T-helper 1 cell treated with Interleukin-12 subunit alpha and Interleukin-12 subunit beta and Interleukin-4 antibody, amounts not matched to agents 30 μg/mL and 1 μg/mL, for 36 hours (primary cell): Measurements from ENCODE around the gene TUBA8.
"Not testable (repeated sequence)": the region's sequence is repeated elsewhere in the genome, so short reads cannot be mapped to it uniquely, and the experiment has no call there.

Experiments used
- H3K27ac Mint-ChIP-seq: one replicate; pipeline ENCODE4 v1.8.0; 2021; ENCODE audit warnings: mild to moderate bottlenecking, mixed read lengths
- H3K27me3 Mint-ChIP-seq: one replicate; pipeline ENCODE4 v1.8.0; 2021; ENCODE audit warnings: low read depth, mixed read lengths
- H3K36me3 Mint-ChIP-seq: one replicate; pipeline ENCODE4 v1.8.0; 2021; ENCODE audit warnings: low read depth, mixed read lengths
- H3K4me1 Mint-ChIP-seq: one replicate; pipeline ENCODE4 v1.8.0; 2021; ENCODE audit warnings: low read depth, mixed read lengths
- H3K4me3 Mint-ChIP-seq: one replicate; pipeline ENCODE4 v1.8.0; 2021; ENCODE audit warnings: mild to moderate bottlenecking, moderate library complexity, mixed read lengths
- H3K9me3 Mint-ChIP-seq: one replicate; pipeline ENCODE4 v1.8.0; 2021; ENCODE audit warnings: mixed read lengths

Gene TUBA8

DNA sequence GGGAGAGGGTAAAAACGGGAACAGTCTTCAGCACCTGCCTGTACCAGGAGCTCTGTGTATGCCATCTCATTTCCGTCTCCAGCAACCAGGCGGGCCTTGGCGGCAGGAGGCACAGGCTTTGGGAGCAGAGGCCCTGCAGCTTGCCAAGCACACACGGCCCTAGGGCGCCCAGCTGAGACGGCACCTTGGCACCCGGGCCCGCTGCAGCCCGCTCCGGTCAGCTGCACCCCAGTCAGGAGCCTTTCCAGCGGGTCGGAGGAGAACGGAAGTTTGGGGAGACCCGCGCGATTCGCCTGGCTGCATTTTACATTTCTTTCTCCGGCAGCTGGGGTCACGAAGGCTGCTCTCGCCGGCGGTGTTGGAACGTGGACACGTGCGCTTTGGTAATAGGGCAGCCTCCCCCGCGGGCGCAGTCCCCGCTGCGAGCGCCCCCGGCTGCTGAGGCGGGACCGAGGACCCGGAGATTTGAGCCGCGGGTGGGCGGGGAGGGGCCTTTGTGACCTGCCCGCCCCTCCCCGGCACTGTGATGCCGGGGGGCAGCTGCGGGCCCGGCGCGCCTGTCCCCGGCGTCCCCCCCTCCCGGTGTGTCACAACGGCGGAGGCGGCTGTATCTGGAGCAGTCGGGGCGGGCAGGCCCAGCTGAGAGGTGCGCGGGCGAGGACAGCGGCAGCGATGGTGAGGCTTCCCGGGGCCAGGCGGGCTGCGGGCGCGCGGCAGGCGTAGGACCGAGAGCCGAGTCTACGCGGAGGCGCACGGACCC, at the start of gene TUBA8:
TSS of gene TUBA8 (plus strand) at position 616 of the 760 bp plus-strand sequence. CDS start at position 673, 57 bp downstream.
- Mint-ChIP-seq H3K36me3 (peaks cover 10% of the 10 kb centered on the region), H3K9me3 (peaks cover 19% of the 10 kb centered on the region), H3K4me3 (peak within 1 kb of the TSS; percentile 54), H3K27me3 (peaks cover 50% of the 10 kb centered on the region), H3K27ac (peak within 1 kb of the TSS; percentile 1), H3K4me1 (peaks cover 16% of the 10 kb centered on the region)

DNA sequence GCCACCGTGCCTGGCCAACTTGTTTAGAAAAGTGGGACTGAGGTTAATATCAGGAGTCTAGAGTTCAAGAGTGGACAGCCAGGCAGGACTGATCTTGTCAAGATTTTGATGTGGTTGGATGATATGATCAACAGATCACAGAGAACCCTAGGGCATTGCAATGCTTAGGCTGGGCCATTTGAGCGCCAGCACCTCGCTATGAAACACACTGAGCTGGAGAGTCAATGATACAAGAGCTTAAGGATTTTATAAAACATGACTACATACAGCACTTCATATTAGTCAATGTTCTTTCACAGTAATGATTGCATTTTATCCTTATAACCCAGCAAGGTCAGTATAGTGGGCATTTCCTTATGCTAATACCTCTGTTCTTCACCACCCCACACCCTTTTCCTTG, 48.2 kb upstream of the TUBA8 start:
- Mint-ChIP-seq H3K36me3 (no peaks in the 10 kb centered on the region), H3K4me3 (no peak overlapping the region), H3K4me1 (peaks cover 3% of the 10 kb centered on the region), H3K27ac (no peak overlapping the region), H3K27me3 (peaks cover 50% of the 10 kb centered on the region), H3K9me3 (no peaks in the 10 kb centered on the region)

DNA sequence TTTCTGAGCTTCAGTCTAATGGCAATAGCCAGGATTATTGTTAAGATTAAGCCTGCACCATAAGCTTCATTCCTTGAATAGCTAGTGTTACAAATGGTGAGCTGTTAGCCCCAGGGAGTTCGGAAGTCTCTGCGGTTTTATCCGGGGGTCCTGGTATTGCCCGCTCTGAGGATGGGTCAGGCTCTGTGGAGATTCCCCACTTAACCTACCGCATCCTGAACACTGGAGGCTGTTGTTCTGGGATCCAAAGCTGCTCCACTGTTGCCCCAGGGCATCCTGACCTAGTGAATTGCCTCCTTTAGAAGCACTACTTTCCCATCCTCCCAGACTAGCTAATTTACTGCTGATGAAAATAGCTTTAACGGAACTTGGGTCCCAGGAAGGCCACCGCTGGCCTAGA, 47.3 kb upstream of the TUBA8 start:
- H3K36me3 Mint-ChIP-seq: no peaks in the 10 kb centered on the region
- no peak overlapping the region for H3K4me3 Mint-ChIP-seq
- peaks cover 3% of the 10 kb centered on the region for H3K4me1 Mint-ChIP-seq
- H3K27ac Mint-ChIP-seq: no peak overlapping the region
- H3K27me3 Mint-ChIP-seq: peaks cover 54% of the 10 kb centered on the region
- H3K9me3 Mint-ChIP-seq: no peaks in the 10 kb centered on the region

DNA sequence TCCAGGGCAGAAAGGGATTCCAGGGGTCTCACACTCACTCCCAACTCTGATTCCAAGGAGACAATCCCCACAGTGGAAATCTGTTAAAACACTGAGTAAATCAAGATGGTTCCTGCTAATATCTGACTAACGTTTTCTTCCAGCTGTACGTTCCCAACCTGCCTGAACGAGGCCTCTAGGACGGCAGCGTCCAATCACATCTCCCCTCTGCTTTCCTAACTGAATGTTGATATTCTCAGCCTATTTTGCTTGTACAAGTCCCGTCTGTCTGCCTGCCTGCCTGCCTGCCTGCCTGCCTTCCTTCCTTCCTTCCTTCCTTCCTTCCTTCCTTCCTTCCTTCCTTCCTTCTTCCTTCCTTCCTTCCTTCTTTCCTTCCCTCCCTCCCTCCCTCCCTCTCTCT, 46.9 kb upstream of the TUBA8 start:
- H3K4me1 Mint-ChIP-seq, H3K36me3 Mint-ChIP-seq, H3K9me3 Mint-ChIP-seq, H3K4me3 Mint-ChIP-seq, H3K27ac Mint-ChIP-seq: not testable (repeated sequence)
- H3K27me3 Mint-ChIP-seq: peaks cover 56% of the 10 kb centered on the region

DNA sequence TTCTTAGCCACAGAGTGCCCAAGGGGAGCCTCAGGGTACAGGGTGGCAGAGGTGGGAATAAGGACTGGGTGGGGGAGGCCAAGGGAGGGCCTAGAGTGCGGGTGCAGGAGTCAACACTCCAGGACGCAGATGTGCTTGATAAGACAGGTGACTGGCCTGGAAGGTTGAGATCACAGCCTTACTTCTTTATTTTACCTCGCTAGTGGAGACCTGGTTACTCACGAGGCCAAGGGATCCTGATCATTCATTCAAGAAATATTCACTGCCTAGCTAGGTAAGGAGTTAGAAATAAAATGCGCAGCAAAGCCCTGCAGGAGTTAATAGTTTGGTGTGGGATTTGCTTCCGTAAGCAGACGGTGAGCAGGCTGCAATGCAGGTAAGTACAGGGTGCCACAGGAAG, 46.0 kb upstream of the TUBA8 start:
- peaks cover 57% of the 10 kb centered on the region for H3K27me3 Mint-ChIP-seq
- no peaks in the 10 kb centered on the region for H3K36me3 Mint-ChIP-seq
- H3K4me3 Mint-ChIP-seq: no peak overlapping the region
- no peaks in the 10 kb centered on the region for H3K9me3 Mint-ChIP-seq
- H3K4me1 Mint-ChIP-seq: peaks cover 3% of the 10 kb centered on the region
- H3K27ac Mint-ChIP-seq: no peak overlapping the region

DNA sequence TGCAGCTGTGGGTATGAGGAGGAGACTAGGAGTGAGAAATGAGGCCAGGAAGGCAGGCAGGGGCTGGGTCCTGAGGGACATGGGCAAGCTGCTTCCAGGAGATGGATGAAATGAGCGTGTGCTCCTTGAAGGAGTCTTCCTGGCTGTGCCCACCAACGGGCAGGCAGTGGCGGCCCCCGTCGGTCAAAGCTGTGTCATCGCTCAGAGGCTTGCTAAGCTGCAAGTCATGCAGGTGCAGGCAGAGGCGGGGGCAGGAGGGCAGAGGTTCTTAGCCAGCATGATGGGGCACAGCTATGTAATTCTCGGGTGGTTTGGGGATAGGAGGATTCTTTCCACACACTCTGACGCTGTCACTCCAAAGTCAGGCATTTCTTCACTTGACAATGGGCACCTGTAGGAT, 45.4 kb upstream of the TUBA8 start:
- Mint-ChIP-seq H3K27me3 (peaks cover 57% of the 10 kb centered on the region), H3K36me3 (no peaks in the 10 kb centered on the region), H3K4me1 (peaks cover 3% of the 10 kb centered on the region), H3K4me3 (no peak overlapping the region), H3K27ac (no peak overlapping the region), H3K9me3 (no peaks in the 10 kb centered on the region)

DNA sequence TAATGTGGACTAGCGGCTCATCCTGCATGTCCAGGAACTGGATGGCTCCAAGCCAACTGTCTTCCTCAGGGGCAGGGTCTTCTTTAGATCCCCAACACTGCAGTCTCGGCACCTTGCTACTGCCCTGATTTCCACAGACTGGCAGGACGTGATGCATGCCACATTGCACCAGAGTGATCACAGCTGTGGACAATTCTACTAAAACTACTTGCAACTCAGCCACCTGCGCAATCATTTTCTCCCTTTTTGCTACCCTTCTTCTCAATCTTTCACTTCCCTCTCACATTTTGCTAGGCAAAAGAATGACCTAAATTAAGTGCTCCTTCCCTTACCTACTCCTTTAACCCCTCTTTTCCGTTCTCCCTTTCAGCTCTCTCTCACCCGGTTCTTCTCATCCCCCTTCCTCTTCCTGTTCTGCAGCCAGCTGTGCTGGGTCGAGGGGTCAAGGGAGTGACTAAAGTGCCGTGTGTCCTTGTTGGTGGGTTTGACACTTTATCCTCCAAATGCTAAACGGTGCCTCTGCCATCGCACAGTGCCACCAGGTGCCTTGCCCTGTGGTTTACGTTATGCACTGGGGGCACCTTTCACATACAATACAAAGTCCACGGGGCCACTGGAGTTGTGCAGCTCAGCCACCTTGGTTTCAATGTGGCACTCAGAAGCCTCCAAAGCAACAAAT, 44.3 kb upstream of the TUBA8 start:
- Mint-ChIP-seq H3K27ac (no peak overlapping the region), H3K4me1 (peaks cover 3% of the 10 kb centered on the region), H3K27me3 (peaks cover 57% of the 10 kb centered on the region), H3K4me3 (no peak overlapping the region), H3K9me3 (no peaks in the 10 kb centered on the region), H3K36me3 (no peaks in the 10 kb centered on the region)

DNA sequence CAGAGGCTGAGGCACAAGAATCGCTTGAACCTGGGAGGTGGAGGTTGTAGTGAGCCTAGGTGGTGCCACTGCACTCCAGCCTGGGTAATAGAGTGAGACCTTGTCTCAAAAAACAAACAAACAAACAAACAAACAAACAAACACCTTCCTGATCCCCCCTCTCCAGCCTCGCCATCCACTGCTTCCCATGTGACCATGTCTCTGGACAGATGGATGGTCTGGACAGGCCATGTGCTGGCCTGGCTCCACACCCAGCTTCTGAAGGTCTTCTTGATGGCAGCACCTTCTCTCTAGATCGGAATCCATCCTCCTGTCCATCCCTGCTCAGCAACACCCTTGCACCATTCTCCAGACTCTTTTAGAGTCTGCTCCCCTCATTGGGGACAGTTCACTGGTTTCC, 43.5 kb upstream of the TUBA8 start:
- Mint-ChIP-seq H3K4me3 (no peak overlapping the region), H3K36me3 (no peaks in the 10 kb centered on the region), H3K4me1 (peaks cover 3% of the 10 kb centered on the region), H3K27me3 (peaks cover 61% of the 10 kb centered on the region), H3K9me3 (no peaks in the 10 kb centered on the region), H3K27ac (no peak overlapping the region)

DNA sequence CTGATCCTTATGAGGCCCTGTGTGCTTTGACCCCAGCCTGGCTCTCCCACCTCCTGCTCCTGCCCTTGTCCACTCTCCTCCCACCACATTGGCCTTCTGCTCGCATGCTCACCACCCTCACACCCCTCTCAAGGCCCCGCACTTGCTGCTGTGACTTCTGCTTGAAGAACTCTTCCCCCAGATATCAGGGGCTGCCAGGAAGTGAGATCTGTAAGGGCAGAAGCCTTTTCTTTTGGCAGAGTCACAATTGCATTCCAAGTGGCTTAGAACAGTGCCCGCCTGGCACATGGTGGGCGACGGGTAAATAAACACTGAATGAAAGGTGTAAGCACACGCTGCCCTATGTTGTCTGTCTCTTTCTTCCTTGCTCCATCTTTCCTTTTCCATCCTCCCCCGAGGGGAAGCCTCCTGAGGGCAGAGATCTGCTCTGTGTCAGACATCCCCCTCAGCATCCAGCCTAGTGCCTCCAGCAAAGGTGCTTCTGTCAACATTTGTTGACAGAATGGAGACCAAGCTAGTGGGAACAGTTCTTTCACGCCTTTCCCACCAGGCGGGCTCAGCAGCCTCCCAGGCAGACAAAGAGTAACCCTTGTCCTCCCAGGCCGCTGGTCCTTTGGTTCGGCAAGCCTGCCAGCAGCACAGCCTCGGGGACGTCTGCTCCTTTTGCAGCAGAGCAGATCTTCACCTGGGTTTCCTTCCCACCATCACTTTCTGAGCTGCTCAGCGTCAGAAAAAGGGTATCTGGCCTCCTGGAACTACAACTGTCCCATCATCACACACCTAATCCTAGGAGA, 42.9 kb upstream of the TUBA8 start:
- no peaks in the 10 kb centered on the region for H3K36me3 Mint-ChIP-seq
- H3K4me3 Mint-ChIP-seq: no peak overlapping the region
- H3K27me3 Mint-ChIP-seq: peaks cover 57% of the 10 kb centered on the region
- no peaks in the 10 kb centered on the region for H3K9me3 Mint-ChIP-seq
- peaks cover 3% of the 10 kb centered on the region for H3K4me1 Mint-ChIP-seq
- H3K27ac Mint-ChIP-seq: no peak overlapping the region

DNA sequence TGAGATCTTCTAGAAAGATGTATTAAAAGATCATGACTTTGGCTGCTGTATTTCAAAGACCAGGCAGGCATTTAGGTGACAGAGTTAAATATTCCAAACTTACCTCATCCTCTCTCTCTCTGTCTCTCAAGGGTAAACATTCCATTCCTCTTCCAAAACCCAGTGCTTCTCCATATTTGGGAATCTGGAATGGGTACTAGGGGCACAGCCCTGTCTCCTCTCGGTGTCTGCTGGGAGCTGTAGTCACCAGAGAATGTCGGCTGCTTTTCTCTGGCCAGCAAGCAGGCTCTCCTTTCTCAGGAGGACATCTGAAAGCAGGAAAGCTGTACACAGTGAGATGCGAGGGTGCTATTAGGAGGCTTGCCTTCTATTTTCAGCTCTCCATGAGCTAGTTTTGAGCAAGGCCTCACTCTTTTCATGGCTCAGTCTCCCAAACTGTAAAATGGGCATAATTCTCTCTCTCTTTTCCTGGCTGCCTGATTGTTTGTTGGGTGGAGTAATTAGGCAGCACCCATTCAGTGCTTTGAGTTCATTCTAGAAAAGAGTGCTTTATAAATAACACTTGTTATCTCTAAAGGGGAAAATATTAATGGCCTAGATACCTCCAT, 42.1 kb upstream of the TUBA8 start:
- no peak overlapping the region for H3K27ac Mint-ChIP-seq
- no peak overlapping the region for H3K4me3 Mint-ChIP-seq
- no peaks in the 10 kb centered on the region for H3K36me3 Mint-ChIP-seq
- H3K4me1 Mint-ChIP-seq: peaks cover 3% of the 10 kb centered on the region
- peaks cover 55% of the 10 kb centered on the region for H3K27me3 Mint-ChIP-seq
- no peaks in the 10 kb centered on the region for H3K9me3 Mint-ChIP-seq

DNA sequence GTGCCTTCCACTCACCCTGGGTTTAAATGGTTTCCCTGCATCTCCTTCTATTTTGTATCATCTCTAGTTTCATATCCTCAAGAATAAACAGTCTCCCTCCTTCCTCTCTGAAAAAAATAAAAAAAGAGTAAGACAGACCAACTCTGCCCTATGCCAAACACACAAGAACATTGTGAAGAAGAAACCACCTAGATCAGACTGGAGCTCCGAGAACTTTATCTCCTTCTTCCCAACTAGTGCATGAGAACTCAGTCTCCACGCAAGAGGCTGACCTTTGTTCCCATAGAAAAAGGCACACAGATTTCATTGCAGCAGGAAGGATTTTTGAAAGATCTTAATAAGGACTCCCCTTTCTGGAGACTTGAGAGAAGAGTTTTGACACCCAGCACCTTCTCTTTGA, 41.6 kb upstream of the TUBA8 start:
- Mint-ChIP-seq H3K27me3 (peaks cover 55% of the 10 kb centered on the region), H3K36me3 (no peaks in the 10 kb centered on the region), H3K27ac (no peak overlapping the region), H3K9me3 (no peaks in the 10 kb centered on the region), H3K4me3 (no peak overlapping the region), H3K4me1 (peaks cover 3% of the 10 kb centered on the region)

DNA sequence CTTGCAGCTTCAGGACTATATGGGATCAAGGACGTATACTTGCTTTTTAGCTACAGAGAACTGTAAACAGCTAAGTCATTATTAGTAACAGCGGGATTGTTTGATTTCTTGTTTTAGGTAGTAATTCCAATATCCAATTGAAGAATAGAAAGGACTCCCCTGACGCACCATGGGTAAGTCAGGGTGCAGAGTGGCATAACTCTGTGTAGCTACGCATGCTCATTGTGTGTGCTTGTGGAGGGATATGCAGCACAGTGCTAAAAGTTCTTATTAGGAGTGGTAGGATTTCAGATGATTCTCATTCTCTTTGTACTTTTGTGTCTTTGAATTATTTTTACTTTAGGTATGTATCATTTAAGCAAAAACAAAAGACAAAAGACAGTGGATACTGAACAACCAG, 40.6 kb upstream of the TUBA8 start:
- Mint-ChIP-seq H3K4me1 (peaks cover 3% of the 10 kb centered on the region), H3K9me3 (no peaks in the 10 kb centered on the region), H3K4me3 (no peak overlapping the region), H3K27ac (no peak overlapping the region), H3K36me3 (no peaks in the 10 kb centered on the region), H3K27me3 (peaks cover 51% of the 10 kb centered on the region)

DNA sequence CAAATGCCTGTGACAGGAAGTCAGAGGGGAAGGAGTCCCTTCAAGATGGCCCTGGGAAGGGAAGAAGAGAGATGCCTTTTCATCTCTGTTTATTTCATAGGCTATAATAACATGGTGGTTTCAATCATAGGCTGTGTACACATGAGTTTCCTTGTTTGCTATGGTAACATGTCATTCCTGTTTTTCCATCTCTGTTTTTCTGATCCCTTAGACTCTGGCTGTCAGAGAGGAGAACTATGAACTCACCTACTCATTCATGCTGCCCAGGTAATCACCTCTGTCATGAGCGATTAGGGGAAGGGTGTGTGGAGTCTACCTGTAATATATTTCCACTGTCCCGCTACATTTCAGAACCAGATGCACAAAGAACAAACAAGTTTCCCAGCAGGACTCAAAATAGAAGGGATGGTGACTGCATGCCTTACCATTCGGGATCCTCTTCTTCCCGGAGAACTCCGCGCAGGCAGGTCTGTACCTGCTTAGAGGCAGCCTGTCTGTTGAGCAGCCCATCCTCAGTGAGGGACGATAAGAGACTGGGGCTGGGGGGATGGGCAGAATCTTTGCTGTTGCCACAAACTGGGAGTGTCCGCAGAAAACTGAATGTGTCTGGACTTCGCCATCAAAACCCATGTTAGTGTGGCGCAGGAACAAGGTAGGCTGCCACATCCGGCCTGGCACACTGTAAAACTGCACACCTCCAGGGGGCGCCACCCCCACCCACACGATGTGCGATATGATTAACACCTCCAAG, 39.9 kb upstream of the TUBA8 start:
- Mint-ChIP-seq H3K4me1 (peaks cover 3% of the 10 kb centered on the region), H3K36me3 (no peaks in the 10 kb centered on the region), H3K4me3 (no peak overlapping the region), H3K27me3 (peaks cover 44% of the 10 kb centered on the region), H3K9me3 (no peaks in the 10 kb centered on the region), H3K27ac (no peak overlapping the region)
